GM23338 (cell line): Measurements from ENCODE around the gene ACTR1A. TPM values are rescaled to one million over a fixed set of nuclear protein-coding genes. Genes with fewer than 3 reads are reported as not detected.
A peak's percentile ranks its signal among the peaks of the same experiment; 100 is the strongest.

ENCODE experiments used
- ATAC-seq: fragments of 200-7000 bp; cut with Tn5 transposase; 3 replicates; pipeline ENCODE4 v1.9.1; 2020
- DNase-seq: peaks from one replicate; pipeline ENCODE4 v3.0.0-alpha.2; 2015; ENCODE audit warnings: low spot score
- H2AFZ ChIP-seq: fragments of 200-600 bp; sonication (generic); 2 replicates; pipeline ENCODE4 v1.8.0; 2016; ENCODE audit warnings: antibody characterized with exemption, mild to moderate bottlenecking, moderate library complexity
- H3F3A ChIP-seq: fragments of 200-600 bp; sonication (generic); replicated peaks from 2 replicates; pipeline ENCODE4 v1.8.0; 2017; ENCODE audit warnings: antibody characterized with exemption, mixed run types, low read depth
- H3K27ac ChIP-seq: fragments of 200-600 bp; sonication (generic); 2 replicates; pipeline ENCODE4 v1.6.1; 2016; ENCODE audit warnings: low read depth
- H3K27me3 ChIP-seq: fragments of 200-600 bp; sonication (generic); 2 replicates; pipeline ENCODE4 v1.8.0; 2016; ENCODE audit warnings: mild to moderate bottlenecking, mixed run types, moderate library complexity; ENCODE audit not compliant: insufficient read depth
- H3K36me3 ChIP-seq: fragments of 200-600 bp; sonication (generic); 2 replicates; pipeline ENCODE4 v1.8.0; 2016; ENCODE audit warnings: mild to moderate bottlenecking; ENCODE audit not compliant: insufficient read depth
- H3K4me1 ChIP-seq: fragments of 200-600 bp; sonication (generic); 2 replicates; pipeline ENCODE4 v1.8.0; 2016; ENCODE audit warnings: mild to moderate bottlenecking, moderate library complexity; ENCODE audit not compliant: insufficient read depth
- H3K4me2 ChIP-seq: fragments of 200-600 bp; sonication (generic); 2 replicates; pipeline ENCODE4 v1.7.1; 2017; ENCODE audit warnings: mixed run types
- H3K4me3 ChIP-seq: fragments of 200-600 bp; sonication (generic); 2 replicates; pipeline ENCODE4 v1.6.1; 2016; ENCODE audit warnings: mixed run types
- H3K79me2 ChIP-seq: fragments of 200-600 bp; sonication (generic); replicated peaks from 2 replicates; pipeline ENCODE4 v1.8.0; 2017; ENCODE audit warnings: mild to moderate bottlenecking; ENCODE audit not compliant: insufficient read depth
- H3K9me2 ChIP-seq: fragments of 200-600 bp; sonication (generic); 2 replicates; pipeline ENCODE4 v1.8.0; 2017; ENCODE audit not compliant: insufficient read depth
- H4K20me1 ChIP-seq: fragments of 200-600 bp; sonication (generic); replicated peaks from 2 replicates; pipeline ENCODE4 v1.8.0; 2017; ENCODE audit warnings: mild to moderate bottlenecking; ENCODE audit not compliant: insufficient read depth
- H3K27ac Mint-ChIP-seq: 2 replicates; pipeline ENCODE4 v1.8.0; 2020; ENCODE audit warnings: inconsistent platforms, mild to moderate bottlenecking, moderate library complexity, mixed read lengths
- H3K27me3 Mint-ChIP-seq: 3 replicates; pipeline ENCODE4 v1.8.0; 2022; ENCODE audit warnings: low read depth, mild to moderate bottlenecking, moderate library complexity, mixed read lengths, inconsistent platforms; ENCODE audit not compliant: insufficient read depth, poor library complexity
- H3K36me3 Mint-ChIP-seq: 3 replicates; pipeline ENCODE4 v1.8.0; 2021; ENCODE audit warnings: low read depth, mild to moderate bottlenecking, inconsistent platforms, moderate library complexity, mixed read lengths
- H3K4me1 Mint-ChIP-seq: 3 replicates; pipeline ENCODE4 v1.8.0; 2020; ENCODE audit warnings: mild to moderate bottlenecking, inconsistent platforms, mixed read lengths
- H3K4me3 Mint-ChIP-seq: 3 replicates; pipeline ENCODE4 v1.8.0; 2021; ENCODE audit warnings: moderate library complexity, mild to moderate bottlenecking, inconsistent platforms, mixed read lengths
- H3K9me3 Mint-ChIP-seq: 3 replicates; pipeline ENCODE4 v1.8.0; 2020; ENCODE audit warnings: moderate library complexity, mild to moderate bottlenecking, inconsistent platforms, mixed read lengths
- CREB1 ChIP-seq: fragments of 250-450 bp; sonication (Bioruptor Pico); IDR thresholded peaks from 2 replicates; pipeline ENCODE4 v1.5.0; 2020; ENCODE audit warnings: low read depth, mild to moderate bottlenecking, moderate library complexity
- EZH2 ChIP-seq: fragments of 200-600 bp; sonication (generic); IDR thresholded peaks from one replicate; pipeline ENCODE4 v1.8.0; 2017; ENCODE audit warnings: antibody characterized with exemption, mild to moderate bottlenecking, low read depth; ENCODE audit not compliant: unreplicated experiment
- EZH2phosphoT487 ChIP-seq: fragments of 200-600 bp; sonication (generic); IDR thresholded peaks from one replicate; pipeline ENCODE4 v1.8.1; 2018; ENCODE audit warnings: antibody characterized with exemption; ENCODE audit not compliant: unreplicated experiment
- JUNB ChIP-seq: IDR thresholded peaks from one replicate; pipeline ENCODE4 v1.6.1; 2016; ENCODE audit warnings: antibody characterized with exemption; ENCODE audit not compliant: unreplicated experiment
- NANOG ChIP-seq: IDR thresholded peaks from 2 replicates; pipeline ENCODE4 v1.6.1; 2016; ENCODE audit warnings: antibody characterized with exemption, borderline replicate concordance
- POLR2AphosphoS5 ChIP-seq: IDR thresholded peaks from 2 replicates; pipeline ENCODE4 v1.6.1; 2016; ENCODE audit warnings: antibody characterized with exemption, low read depth
- STAT1 ChIP-seq: IDR thresholded peaks from one replicate; pipeline ENCODE4 v1.6.1; 2016; ENCODE audit warnings: antibody characterized with exemption; ENCODE audit not compliant: unreplicated experiment
- ZNF114 ChIP-seq: fragments of 250-450 bp; sonication (Bioruptor Pico); IDR thresholded peaks from 2 replicates; pipeline ENCODE4 v1.5.0; 2020; ENCODE audit warnings: mild to moderate bottlenecking, moderate library complexity
- ZNF331 ChIP-seq: fragments of 250-450 bp; sonication (Bioruptor Pico); IDR thresholded peaks from 2 replicates; pipeline ENCODE4 v1.5.0; 2020; ENCODE audit warnings: low read depth, mild to moderate bottlenecking, moderate library complexity
- polyA plus RNA-seq: library from polyadenylated mRNA; unstranded; fragments of >200 nt; fragmentation: Nextera tagmentation; extraction: Ambion mirVana; gene quantifications from 2 replicates; pipeline ENCODE4 v1.2.1, GENCODE V29; 2016
- total RNA-seq: library from RNA; depleted of rRNA; stranded (reverse); fragments of >200 nt; shearing (Covaris generic); gene quantifications from 2 replicates; pipeline ENCODE4 v1.2.3, GENCODE V29; 2014
- TF ChIP-seq, protein P1 (sequence below): IDR thresholded peaks from 2 replicates; pipeline ENCODE4 v1.6.1; 2016; ENCODE audit warnings: antibody characterized with exemption
- TF ChIP-seq, protein P2 (sequence below), 2 experiments: fragments of 200-600 bp in 1 of 2; sonication (generic) in 1 of 2; conservative IDR thresholded peaks; 2 replicates each; pipeline versions ENCODE4 v1.5.1 to v1.6.1; 2016 to 2017; ENCODE audit warnings: antibody characterized with exemption in 2 of 2, low read depth in 2 of 2, mild to moderate bottlenecking in 2 of 2, moderate library complexity in 1 of 2
- TF ChIP-seq, protein P3 (sequence below): IDR thresholded peaks from one replicate; pipeline ENCODE4 v1.6.1; 2018; ENCODE audit warnings: antibody characterized with exemption; ENCODE audit not compliant: unreplicated experiment
- TF ChIP-seq, protein P4 (sequence below): fragments of 250-450 bp; sonication (Bioruptor Pico); IDR thresholded peaks from 2 replicates; pipeline ENCODE4 v1.5.0; 2020; ENCODE audit warnings: mild to moderate bottlenecking, moderate library complexity

Gene ACTR1A
- total and polyA plus RNA-seq, 2 experiments from 2014 or later = 39.4 to 101 TPM

DNA sequence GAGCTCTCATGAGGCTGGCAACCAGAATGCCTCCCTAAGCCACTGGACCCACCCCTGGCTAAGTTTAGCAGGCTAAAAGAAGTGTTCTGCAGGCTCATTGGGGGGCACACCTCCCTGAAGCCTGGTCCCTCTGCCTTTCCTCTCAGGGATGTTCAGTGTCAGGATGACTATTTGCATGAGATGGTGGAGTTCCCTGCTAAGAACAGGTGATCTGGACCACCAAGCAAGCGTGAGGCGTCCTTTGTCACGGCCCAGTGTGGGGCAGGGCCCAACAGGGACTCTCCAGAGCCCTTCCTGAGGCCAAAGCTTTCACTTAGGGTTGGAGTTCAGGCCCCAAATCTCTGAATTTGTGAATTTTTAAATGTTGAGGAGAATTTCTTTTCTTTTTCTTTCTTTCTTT lies 13.2 kb upstream of the ACTR1A start:
- Histone ChIP-seq H3K4me2 (no peak overlapping the region), H3K27ac (no peak overlapping the region), H3F3A (no peaks in the 10 kb centered on the region), H3K9me2 (no peaks in the 10 kb centered on the region), H2AFZ (no peak overlapping the region), H3K36me3 (no peaks in the 10 kb centered on the region), H3K79me2 (no peaks in the 10 kb centered on the region), H3K27me3 (no peaks in the 10 kb centered on the region), H3K4me3 (no peak overlapping the region), H3K4me1 (no peaks in the 10 kb centered on the region), H4K20me1 (no peaks in the 10 kb centered on the region; the same call in none of the 2 replicates)
- ATAC-seq (peak; percentile 67), DNase-seq (no peak)
- H3K4me1 Mint-ChIP-seq = no peaks in the 10 kb centered on the region
- H3K27me3 Mint-ChIP-seq = peaks cover 2% of the 10 kb centered on the region
- no peak overlapping the region for H3K4me3 Mint-ChIP-seq
- H3K27ac Mint-ChIP-seq = 0 out of 2 replicates have a peak overlapping the region, but pooled peaks have one; percentile 44
- TF ChIP-seq STAT1 (no peak), NANOG (no peak), CREB1 (CRISPR knock-in tag) (no peak), EZH2 (no peak), ZNF114 (CRISPR knock-in tag) (no peak), ZNF331 (CRISPR knock-in tag) (no peak), EZH2phosphoT487 (no peak), JUNB (no peak), POLR2AphosphoS5 (no peak)
- TF ChIP-seq, protein P1, sequence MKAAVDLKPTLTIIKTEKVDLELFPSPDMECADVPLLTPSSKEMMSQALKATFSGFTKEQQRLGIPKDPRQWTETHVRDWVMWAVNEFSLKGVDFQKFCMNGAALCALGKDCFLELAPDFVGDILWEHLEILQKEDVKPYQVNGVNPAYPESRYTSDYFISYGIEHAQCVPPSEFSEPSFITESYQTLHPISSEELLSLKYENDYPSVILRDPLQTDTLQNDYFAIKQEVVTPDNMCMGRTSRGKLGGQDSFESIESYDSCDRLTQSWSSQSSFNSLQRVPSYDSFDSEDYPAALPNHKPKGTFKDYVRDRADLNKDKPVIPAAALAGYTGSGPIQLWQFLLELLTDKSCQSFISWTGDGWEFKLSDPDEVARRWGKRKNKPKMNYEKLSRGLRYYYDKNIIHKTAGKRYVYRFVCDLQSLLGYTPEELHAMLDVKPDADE = no peak
- TF ChIP-seq, protein P2, sequence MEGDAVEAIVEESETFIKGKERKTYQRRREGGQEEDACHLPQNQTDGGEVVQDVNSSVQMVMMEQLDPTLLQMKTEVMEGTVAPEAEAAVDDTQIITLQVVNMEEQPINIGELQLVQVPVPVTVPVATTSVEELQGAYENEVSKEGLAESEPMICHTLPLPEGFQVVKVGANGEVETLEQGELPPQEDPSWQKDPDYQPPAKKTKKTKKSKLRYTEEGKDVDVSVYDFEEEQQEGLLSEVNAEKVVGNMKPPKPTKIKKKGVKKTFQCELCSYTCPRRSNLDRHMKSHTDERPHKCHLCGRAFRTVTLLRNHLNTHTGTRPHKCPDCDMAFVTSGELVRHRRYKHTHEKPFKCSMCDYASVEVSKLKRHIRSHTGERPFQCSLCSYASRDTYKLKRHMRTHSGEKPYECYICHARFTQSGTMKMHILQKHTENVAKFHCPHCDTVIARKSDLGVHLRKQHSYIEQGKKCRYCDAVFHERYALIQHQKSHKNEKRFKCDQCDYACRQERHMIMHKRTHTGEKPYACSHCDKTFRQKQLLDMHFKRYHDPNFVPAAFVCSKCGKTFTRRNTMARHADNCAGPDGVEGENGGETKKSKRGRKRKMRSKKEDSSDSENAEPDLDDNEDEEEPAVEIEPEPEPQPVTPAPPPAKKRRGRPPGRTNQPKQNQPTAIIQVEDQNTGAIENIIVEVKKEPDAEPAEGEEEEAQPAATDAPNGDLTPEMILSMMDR (conservative IDR thresholded peaks at IDR 0.05; ENCODE audit: low read depth in 2 of 2) = no peak
- TF ChIP-seq, protein P3, sequence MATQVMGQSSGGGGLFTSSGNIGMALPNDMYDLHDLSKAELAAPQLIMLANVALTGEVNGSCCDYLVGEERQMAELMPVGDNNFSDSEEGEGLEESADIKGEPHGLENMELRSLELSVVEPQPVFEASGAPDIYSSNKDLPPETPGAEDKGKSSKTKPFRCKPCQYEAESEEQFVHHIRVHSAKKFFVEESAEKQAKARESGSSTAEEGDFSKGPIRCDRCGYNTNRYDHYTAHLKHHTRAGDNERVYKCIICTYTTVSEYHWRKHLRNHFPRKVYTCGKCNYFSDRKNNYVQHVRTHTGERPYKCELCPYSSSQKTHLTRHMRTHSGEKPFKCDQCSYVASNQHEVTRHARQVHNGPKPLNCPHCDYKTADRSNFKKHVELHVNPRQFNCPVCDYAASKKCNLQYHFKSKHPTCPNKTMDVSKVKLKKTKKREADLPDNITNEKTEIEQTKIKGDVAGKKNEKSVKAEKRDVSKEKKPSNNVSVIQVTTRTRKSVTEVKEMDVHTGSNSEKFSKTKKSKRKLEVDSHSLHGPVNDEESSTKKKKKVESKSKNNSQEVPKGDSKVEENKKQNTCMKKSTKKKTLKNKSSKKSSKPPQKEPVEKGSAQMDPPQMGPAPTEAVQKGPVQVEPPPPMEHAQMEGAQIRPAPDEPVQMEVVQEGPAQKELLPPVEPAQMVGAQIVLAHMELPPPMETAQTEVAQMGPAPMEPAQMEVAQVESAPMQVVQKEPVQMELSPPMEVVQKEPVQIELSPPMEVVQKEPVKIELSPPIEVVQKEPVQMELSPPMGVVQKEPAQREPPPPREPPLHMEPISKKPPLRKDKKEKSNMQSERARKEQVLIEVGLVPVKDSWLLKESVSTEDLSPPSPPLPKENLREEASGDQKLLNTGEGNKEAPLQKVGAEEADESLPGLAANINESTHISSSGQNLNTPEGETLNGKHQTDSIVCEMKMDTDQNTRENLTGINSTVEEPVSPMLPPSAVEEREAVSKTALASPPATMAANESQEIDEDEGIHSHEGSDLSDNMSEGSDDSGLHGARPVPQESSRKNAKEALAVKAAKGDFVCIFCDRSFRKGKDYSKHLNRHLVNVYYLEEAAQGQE = no peak
- TF ChIP-seq, protein P4, sequence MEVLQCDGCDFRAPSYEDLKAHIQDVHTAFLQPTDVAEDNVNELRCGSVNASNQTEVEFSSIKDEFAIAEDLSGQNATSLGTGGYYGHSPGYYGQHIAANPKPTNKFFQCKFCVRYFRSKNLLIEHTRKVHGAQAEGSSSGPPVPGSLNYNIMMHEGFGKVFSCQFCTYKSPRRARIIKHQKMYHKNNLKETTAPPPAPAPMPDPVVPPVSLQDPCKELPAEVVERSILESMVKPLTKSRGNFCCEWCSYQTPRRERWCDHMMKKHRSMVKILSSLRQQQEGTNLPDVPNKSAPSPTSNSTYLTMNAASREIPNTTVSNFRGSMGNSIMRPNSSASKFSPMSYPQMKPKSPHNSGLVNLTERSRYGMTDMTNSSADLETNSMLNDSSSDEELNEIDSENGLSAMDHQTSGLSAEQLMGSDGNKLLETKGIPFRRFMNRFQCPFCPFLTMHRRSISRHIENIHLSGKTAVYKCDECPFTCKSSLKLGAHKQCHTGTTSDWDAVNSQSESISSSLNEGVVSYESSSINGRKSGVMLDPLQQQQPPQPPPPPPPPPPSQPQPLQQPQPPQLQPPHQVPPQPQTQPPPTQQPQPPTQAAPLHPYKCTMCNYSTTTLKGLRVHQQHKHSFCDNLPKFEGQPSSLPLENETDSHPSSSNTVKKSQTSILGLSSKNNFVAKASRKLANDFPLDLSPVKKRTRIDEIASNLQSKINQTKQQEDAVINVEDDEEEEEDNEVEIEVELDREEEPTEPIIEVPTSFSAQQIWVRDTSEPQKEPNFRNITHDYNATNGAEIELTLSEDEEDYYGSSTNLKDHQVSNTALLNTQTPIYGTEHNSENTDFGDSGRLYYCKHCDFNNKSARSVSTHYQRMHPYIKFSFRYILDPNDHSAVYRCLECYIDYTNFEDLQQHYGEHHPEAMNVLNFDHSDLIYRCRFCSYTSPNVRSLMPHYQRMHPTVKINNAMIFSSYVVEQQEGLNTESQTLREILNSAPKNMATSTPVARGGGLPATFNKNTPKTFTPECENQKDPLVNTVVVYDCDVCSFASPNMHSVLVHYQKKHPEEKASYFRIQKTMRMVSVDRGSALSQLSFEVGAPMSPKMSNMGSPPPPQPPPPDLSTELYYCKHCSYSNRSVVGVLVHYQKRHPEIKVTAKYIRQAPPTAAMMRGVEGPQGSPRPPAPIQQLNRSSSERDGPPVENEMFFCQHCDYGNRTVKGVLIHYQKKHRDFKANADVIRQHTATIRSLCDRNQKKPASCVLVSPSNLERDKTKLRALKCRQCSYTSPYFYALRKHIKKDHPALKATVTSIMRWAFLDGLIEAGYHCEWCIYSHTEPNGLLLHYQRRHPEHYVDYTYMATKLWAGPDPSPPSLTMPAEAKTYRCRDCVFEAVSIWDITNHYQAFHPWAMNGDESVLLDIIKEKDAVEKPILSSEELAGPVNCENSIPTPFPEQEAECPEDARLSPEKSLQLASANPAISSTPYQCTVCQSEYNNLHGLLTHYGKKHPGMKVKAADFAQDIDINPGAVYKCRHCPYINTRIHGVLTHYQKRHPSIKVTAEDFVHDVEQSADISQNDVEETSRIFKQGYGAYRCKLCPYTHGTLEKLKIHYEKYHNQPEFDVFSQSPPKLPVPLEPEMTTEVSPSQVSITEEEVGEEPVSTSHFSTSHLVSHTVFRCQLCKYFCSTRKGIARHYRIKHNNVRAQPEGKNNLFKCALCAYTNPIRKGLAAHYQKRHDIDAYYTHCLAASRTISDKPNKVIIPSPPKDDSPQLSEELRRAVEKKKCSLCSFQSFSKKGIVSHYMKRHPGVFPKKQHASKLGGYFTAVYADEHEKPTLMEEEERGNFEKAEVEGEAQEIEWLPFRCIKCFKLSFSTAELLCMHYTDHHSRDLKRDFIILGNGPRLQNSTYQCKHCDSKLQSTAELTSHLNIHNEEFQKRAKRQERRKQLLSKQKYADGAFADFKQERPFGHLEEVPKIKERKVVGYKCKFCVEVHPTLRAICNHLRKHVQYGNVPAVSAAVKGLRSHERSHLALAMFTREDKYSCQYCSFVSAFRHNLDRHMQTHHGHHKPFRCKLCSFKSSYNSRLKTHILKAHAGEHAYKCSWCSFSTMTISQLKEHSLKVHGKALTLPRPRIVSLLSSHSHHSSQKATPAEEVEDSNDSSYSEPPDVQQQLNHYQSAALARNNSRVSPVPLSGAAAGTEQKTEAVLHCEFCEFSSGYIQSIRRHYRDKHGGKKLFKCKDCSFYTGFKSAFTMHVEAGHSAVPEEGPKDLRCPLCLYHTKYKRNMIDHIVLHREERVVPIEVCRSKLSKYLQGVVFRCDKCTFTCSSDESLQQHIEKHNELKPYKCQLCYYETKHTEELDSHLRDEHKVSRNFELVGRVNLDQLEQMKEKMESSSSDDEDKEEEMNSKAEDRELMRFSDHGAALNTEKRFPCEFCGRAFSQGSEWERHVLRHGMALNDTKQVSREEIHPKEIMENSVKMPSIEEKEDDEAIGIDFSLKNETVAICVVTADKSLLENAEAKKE (CRISPR knock-in tag) = no peak
- H3K36me3 Mint-ChIP-seq = peaks cover 3% of the 10 kb centered on the region; the same call in 1 of the 3 replicates
- H3K9me3 Mint-ChIP-seq = no peaks in the 10 kb centered on the region
